Transverse colon (tissue), 4 donors: ENCODE measurements around the gene RAD54L. TPM values are rescaled to one million over a fixed set of nuclear protein-coding genes. Genes with fewer than 3 reads are reported as not detected.
"Not testable (repeated sequence)": the region's sequence is repeated elsewhere in the genome, so short reads cannot be mapped to it uniquely, and the experiment has no call there.

Source experiments
- DNase-seq: peaks from one replicate; pipeline ENCODE4 v3.0.0-alpha.2; 2019
- H3K27ac ChIP-seq, 4 donors: fragments of 200-600 bp; sonication (generic); 2 replicates each; pipeline ENCODE4 v1.5.1; 2016 to 2018; ENCODE audit warnings: inconsistent platforms in 4 of 4
- H3K27me3 ChIP-seq: fragments of 200-600 bp; sonication (generic); 2 replicates; pipeline ENCODE4 v1.5.1; 2017; ENCODE audit warnings: inconsistent platforms
- H3K36me3 ChIP-seq, 4 donors: fragments of 200-600 bp; sonication (generic); 2 replicates each; pipeline ENCODE4 v1.5.1; 2017 to 2019; ENCODE audit warnings: inconsistent platforms in 4 of 4
- H3K4me1 ChIP-seq, 4 donors: fragments of 200-600 bp; sonication (generic); 2 replicates each; pipeline ENCODE4 v1.5.1; 2017 to 2020; ENCODE audit warnings: inconsistent platforms in 4 of 4
- H3K4me3 ChIP-seq, 4 donors: fragments of 200-600 bp; sonication (generic); 1 replicate in 1 of 4; 2 replicates in 3 of 4; pipeline versions ENCODE4 v1.5.1 to v1.6.1; 2017 to 2019; ENCODE audit warnings: inconsistent platforms in 4 of 4
- H3K9me3 ChIP-seq, 2 donors: fragments of 200-600 bp; sonication (generic); 2 replicates each; pipeline ENCODE4 v1.5.1; 2017 to 2019; ENCODE audit warnings: inconsistent platforms in 2 of 2
- EP300 ChIP-seq: sonication (generic); formaldehyde crosslinking; IDR thresholded peaks from one replicate; pipeline ENCODE4 v1.6.1; 2017; ENCODE audit warnings: antibody characterized with exemption, low read depth
- POLR2A ChIP-seq: fragments of 450-650 bp; IDR thresholded peaks from one replicate; pipeline ENCODE4 v1.6.1; 2016; ENCODE audit warnings: antibody characterized with exemption, mild to moderate bottlenecking, moderate library complexity
- POLR2AphosphoS5 ChIP-seq, 3 donors: sonication (generic); formaldehyde crosslinking; IDR thresholded peaks; one replicate each; pipeline ENCODE4 v1.6.1; 2016; ENCODE audit warnings: antibody characterized with exemption in 3 of 3
- WGBS, 2 donors: methylation state at CpG; one replicate each; pipeline ENCODE4 v1.1.5; 2018; ENCODE audit warnings: low coverage in 1 of 2; 5-methylcytosine and 5-hydroxymethylcytosine counted together
- in situ Hi-C, 4 donors: fragments of 200-750 bp; cut with MboI; loops; one replicate each; pipeline versions ENCODE4 v1.15.0 to v1.15.1; 2017; ENCODE audit warnings: low sequenced_read_pairs in 3 of 4, low pct_ligation_motif_present in 1 of 4, low pct_unique_long_range_greater_than_20kb in 1 of 4
- intact Hi-C: fragments of 100-400 bp; cut with DNase I; formaldehyde crosslinking; loops from one replicate; pipeline ENCODE4 v1.15.1; 2023; ENCODE audit warnings: low total_unique reads
- total RNA-seq, 4 donors: library from RNA; depleted of rRNA; stranded (reverse); fragments of >200 nt; gene quantifications; one replicate each; pipeline ENCODE4 v1.1.0, GENCODE V29; 2016
- TF ChIP-seq, protein P1 (sequence below), 5 experiments: fragments of 200-600 bp in 3 of 5; fragments of 450-650 bp in 2 of 5; sonication (generic) in 3 of 5; IDR thresholded peaks; 1 replicate in 2 of 5; 2 replicates in 3 of 5; pipeline ENCODE4 v1.5.1; 2016 to 2017; ENCODE audit warnings: antibody characterized with exemption in 5 of 5, inconsistent platforms in 3 of 5, mild to moderate bottlenecking in 2 of 5, moderate library complexity in 1 of 5

Gene RAD54L
- total RNA-seq, 4 donors from 2014 or later: 1.3 to 69.9 (median 3.6) TPM

DNA sequence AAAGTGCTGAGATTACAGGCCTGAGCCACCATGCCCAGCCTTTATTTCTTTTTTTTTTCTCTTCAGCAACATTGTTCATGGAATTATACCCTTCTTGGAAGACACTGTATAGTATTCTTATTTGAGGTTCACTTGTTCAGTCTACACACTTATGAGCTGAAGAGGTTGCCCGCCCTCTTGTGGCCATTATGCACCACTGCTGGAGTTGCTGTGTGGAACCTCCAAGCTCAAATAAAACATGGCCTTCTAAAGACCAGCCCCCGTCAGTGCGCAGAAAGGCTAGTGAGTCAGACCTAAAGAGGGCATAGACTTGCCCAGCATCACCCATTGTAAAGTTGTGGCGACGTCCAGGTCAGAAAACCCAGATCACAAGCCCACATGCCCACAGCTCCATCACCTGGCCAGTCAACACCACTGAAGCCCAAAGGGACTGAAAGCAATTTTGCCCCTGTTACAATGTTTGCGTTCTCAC is 24.1 kb upstream of the RAD54L start:
- H3K36me3 ChIP-seq: no peaks in the 10 kb centered on the region
- WGBS, 2 donors: 8 to 19% methylated on average over 2 to 6 of the region's 6 CpGs
- no peak for TF ChIP-seq POLR2A
- TF ChIP-seq, protein P1, sequence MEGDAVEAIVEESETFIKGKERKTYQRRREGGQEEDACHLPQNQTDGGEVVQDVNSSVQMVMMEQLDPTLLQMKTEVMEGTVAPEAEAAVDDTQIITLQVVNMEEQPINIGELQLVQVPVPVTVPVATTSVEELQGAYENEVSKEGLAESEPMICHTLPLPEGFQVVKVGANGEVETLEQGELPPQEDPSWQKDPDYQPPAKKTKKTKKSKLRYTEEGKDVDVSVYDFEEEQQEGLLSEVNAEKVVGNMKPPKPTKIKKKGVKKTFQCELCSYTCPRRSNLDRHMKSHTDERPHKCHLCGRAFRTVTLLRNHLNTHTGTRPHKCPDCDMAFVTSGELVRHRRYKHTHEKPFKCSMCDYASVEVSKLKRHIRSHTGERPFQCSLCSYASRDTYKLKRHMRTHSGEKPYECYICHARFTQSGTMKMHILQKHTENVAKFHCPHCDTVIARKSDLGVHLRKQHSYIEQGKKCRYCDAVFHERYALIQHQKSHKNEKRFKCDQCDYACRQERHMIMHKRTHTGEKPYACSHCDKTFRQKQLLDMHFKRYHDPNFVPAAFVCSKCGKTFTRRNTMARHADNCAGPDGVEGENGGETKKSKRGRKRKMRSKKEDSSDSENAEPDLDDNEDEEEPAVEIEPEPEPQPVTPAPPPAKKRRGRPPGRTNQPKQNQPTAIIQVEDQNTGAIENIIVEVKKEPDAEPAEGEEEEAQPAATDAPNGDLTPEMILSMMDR (IDR thresholded peaks at IDR 0.05): peak; percentile 88 to 93 (median 91)
- peaks cover 0 to 8% (median 3%) of the 10 kb centered on the region in 4 donors for H3K4me1 ChIP-seq
- DNase-seq: peak; percentile 78
- intact Hi-C loops (no loop called here), in situ Hi-C loops (no loop called here)
- no peaks in the 10 kb centered on the region for H3K27me3 ChIP-seq
- H3K9me3 ChIP-seq: no peaks in the 10 kb centered on the region
- H3K27ac ChIP-seq: no peak overlapping the region
- no peak overlapping the region for H3K4me3 ChIP-seq

DNA sequence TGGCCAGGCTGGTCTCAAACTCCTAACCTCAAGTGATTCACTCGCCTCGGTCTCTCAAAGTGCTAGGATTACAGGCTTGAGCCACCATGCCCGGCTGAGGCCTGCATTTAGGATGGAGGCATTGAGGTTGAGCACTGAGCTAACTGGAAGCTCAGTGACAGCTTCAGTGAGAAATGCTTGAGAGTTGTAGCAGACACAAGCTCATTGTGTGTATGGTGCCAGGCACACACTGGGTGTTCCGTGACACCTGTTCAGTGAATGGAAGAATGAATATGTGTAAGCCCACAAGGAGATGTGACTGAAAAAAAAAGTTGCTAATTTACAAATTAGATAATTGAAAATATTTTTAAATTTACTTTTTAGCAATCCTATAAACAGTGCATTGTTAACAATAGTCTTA is 22.6 kb upstream of the RAD54L start:
- Histone ChIP-seq H3K27me3 (no peaks in the 10 kb centered on the region), H3K4me1 (peaks cover 0 to 8% (median 3%) of the 10 kb centered on the region in 4 donors), H3K27ac (no peak overlapping the region), H3K4me3 (no peak overlapping the region), H3K9me3 (no peaks in the 10 kb centered on the region), H3K36me3 (no peaks in the 10 kb centered on the region)
- TF ChIP-seq POLR2A (no peak), POLR2AphosphoS5 (IDR thresholded peaks at IDR 0.05) (no peak), EP300 (no peak)
- TF ChIP-seq, protein P1 (IDR thresholded peaks at IDR 0.05): no peak
- WGBS, 2 donors: 87% methylated on average over 4 of the region's 4 CpGs; no CpG with 5 or more reads in 1 of the 2 donors
- in situ Hi-C loops: no loop called here
- intact Hi-C loops: no loop called here
- DNase-seq: no peak

DNA sequence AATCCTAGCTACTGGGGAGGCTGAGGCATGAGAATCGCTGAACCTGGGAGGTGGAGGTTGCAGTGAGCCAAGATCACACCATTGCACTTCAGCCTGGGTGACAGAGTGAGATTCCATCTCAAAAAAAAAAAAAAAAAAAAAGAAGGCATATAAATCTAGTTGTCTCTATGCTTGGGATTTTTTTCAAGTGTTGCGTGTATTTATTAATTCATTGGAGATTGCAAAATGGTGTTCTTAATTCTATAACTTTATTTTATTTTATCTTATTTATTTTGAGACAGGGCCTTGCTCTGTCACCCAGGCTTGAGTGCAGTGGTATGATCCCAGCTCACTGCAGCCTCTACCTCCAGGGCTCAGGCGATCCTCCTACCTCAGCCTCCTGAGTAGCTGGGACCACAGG is 16.3 kb upstream of the RAD54L start:
- 95 to 100% methylated on average over 2 to 3 of the region's 3 CpGs for WGBS, 2 donors
- H3K4me1 ChIP-seq, in situ Hi-C loops, H3K27me3 ChIP-seq, H3K4me3 ChIP-seq, DNase-seq, H3K27ac ChIP-seq, H3K9me3 ChIP-seq, intact Hi-C loops, H3K36me3 ChIP-seq: not testable (repeated sequence)

DNA sequence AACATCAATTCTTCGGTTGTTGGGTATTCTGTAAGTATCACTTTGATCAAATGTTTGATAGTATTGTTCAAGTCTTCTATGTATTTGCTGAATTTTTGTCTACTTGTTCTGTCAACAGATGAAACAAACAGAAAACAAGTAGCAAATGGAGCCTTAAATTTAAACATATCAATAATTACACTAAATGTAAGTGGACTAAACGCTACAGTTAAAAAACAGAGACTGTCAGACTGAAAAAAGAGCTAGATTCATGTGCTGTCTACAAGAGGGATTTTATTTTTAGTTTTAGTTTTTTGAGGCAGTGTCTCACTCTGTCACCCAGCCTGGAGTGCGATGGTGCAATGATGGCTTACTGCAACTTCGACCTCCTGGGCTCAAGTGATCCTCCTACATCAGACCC is 10.7 kb upstream of the RAD54L start:
- Histone ChIP-seq H3K36me3 (no peaks in the 10 kb centered on the region), H3K4me3 (no peak overlapping the region), H3K4me1 (no peaks in the 10 kb centered on the region), H3K27me3 (no peaks in the 10 kb centered on the region), H3K9me3 (peaks cover 0 to 4% of the 10 kb centered on the region in 2 donors), H3K27ac (no peak overlapping the region)
- in situ Hi-C loops: no loop called here
- intact Hi-C loops: no loop called here
- no peak for DNase-seq
- no peak for TF ChIP-seq EP300
- TF ChIP-seq, protein P1 (IDR thresholded peaks at IDR 0.05): no peak
- no peak for TF ChIP-seq POLR2AphosphoS5 (IDR thresholded peaks at IDR 0.05)
- TF ChIP-seq POLR2A: no peak
- 88 to 100% methylated on average over 3 to 4 of the region's 4 CpGs for WGBS, 2 donors

DNA sequence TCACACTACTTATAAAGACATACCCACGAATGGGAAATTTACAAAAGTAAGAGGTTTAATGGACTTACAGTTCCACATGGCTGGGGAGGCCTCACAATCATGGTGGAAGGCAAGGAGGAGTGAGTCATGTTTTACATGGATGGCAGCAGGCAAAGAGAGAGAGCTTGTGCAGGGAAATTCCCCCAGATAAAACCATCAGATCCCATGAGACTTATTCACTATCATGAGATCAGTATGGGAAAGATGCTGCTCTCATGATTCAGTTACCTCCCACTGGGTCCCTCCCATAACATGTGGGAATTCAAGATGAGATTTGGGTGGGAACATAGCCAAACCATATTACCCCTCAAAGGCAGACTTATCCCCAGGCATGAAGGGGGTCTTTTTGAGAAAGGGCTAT is 8.7 kb upstream of the RAD54L start:
- in situ Hi-C loops, H3K27ac ChIP-seq, DNase-seq, H3K4me1 ChIP-seq, H3K36me3 ChIP-seq, H3K9me3 ChIP-seq, intact Hi-C loops, H3K4me3 ChIP-seq, H3K27me3 ChIP-seq: not testable (repeated sequence)
- WGBS, 2 donors: 73 to 79% methylated on average over 1 of the region's 1 CpG

DNA sequence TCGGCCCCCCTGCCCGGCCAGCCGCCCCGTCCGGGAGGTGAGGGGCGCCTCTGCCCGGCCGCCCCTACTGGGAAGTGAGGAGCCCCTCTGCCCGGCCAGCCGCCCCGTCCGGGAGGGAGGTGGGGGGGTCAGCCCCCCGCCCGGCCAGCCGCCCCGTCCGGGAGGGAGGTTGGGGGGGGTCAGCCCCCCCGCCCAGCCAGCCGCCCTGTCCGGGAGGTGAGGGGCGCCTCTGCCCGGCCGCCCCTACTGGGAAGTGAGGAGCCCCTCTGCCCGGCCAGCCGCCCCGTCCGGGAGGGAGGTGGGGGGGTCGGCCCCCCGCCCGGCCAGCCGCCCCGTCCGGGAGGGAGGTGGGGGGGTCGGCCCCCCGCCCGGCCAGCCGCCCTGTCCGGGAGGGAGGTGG is 5.8 kb upstream of the RAD54L start:
- H3K9me3 ChIP-seq, H3K27me3 ChIP-seq, H3K27ac ChIP-seq, intact Hi-C loops, H3K4me1 ChIP-seq, H3K36me3 ChIP-seq, in situ Hi-C loops, DNase-seq, H3K4me3 ChIP-seq: not testable (repeated sequence)
- WGBS, 2 donors: no CpG with 5 or more reads among the region's 38 CpGs
